ENCODE data around the gene C2orf78.
"Not testable (repeated sequence)": the region's sequence is repeated elsewhere in the genome, so short reads cannot be mapped to it uniquely, and the experiment has no call there.

GRCh38 chr2:73783883-73784282, at the start of gene C2orf78:
- not testable (repeated sequence) for TF ChIP-seq CTCF (IDR thresholded peaks at IDR 0.05; ENCODE audit: extremely low read depth in 1 of 2, insufficient read depth in 1 of 2, low read depth in 1 of 2, low read length in 2 of 2); POLR2A (IDR thresholded peaks at IDR 0.05; ENCODE audit: low read depth, low read length); JUN (IDR thresholded peaks at IDR 0.05; ENCODE audit: borderline replicate concordance, insufficient read depth, insufficient read length, low read depth); GATA2 (IDR thresholded peaks at IDR 0.05; ENCODE audit: insufficient read depth, insufficient read length, low read depth, low read length); MYC (IDR thresholded peaks at IDR 0.05; ENCODE audit: low read depth, low read length); POLR2AphosphoS5 (IDR thresholded peaks at IDR 0.05; ENCODE audit: insufficient read depth, low read depth, low read length)
